ENCODE measurements around the gene PIK3C2B. TPM values are rescaled to one million over a fixed set of nuclear protein-coding genes. Genes with fewer than 3 reads are reported as not detected.
A peak's percentile ranks its signal among the peaks of the same experiment; 100 is the strongest.

Gene PIK3C2B
- total and polyA plus RNA-seq, 5 donors from 2014 or later: 0.90 to 39.5 (median 1.9) TPM

GRCh38 chr1:204498981-204499380 is 4.4 kb upstream of the PIK3C2B start:
- peaks cover 12 to 28% (median 18%) of the 10 kb centered on the region in 4 donors for H3K4me1 Mint-ChIP-seq
- no peak overlapping the region for H3K4me3 ChIP-seq (ENCODE audit: low read depth, low read length)
- no peak overlapping the region for H3K27ac ChIP-seq (ENCODE audit: insufficient read depth, low read length, poor library complexity, severe bottlenecking)
- no peaks in the 10 kb centered on the region for H3K36me3 Mint-ChIP-seq
- peaks cover 0 to 2% (median 0%) of the 10 kb centered on the region in 7 donors for H3K9me3 Mint-ChIP-seq
- no peak overlapping the region for H3K27ac Mint-ChIP-seq
- peak overlapping the region in 1 of 4 donors; percentile 11 for H3K4me3 Mint-ChIP-seq
- no peaks in the 10 kb centered on the region for H3K27me3 ChIP-seq (ENCODE audit: control insufficient read depth, insufficient read depth, low read length)
- no peaks in the 10 kb centered on the region for H3K9me3 ChIP-seq (ENCODE audit: control insufficient read depth in 2 of 2, low read length in 2 of 2)
- peaks cover 18% of the 10 kb centered on the region for H3K27me3 Mint-ChIP-seq
- ATAC-seq (ENCODE audit: low read depth in 2 of 2) (no peak), DNase-seq (no peak)
- no peaks in the 10 kb centered on the region for H3K36me3 ChIP-seq (ENCODE audit: control insufficient read depth, insufficient read depth, low read length)
- peaks cover 16% of the 10 kb centered on the region for H3K4me1 ChIP-seq (ENCODE audit: control insufficient read depth, insufficient read depth, low read length, poor library complexity, severe bottlenecking)

- ATAC-seq (ENCODE audit: low read depth in 2 of 2) (no peak), DNase-seq (no peak)
- H3K36me3 Mint-ChIP-seq: no peaks in the 10 kb centered on the region
- Histone ChIP-seq H3K4me1 (ENCODE audit: control insufficient read depth, insufficient read depth, low read length, poor library complexity, severe bottlenecking) (peaks cover 34% of the 10 kb centered on the region), H3K4me3 (ENCODE audit: low read depth, low read length) (peak overlapping the region; percentile 93), H3K9me3 (ENCODE audit: control insufficient read depth in 2 of 2, low read length in 2 of 2) (no peaks in the 10 kb centered on the region), H3K27me3 (ENCODE audit: control insufficient read depth, insufficient read depth, low read length) (no peaks in the 10 kb centered on the region), H3K27ac (ENCODE audit: insufficient read depth, low read length, poor library complexity, severe bottlenecking) (no peak overlapping the region), H3K36me3 (ENCODE audit: control insufficient read depth, insufficient read depth, low read length) (no peaks in the 10 kb centered on the region)
- H3K9me3 Mint-ChIP-seq: no peaks in the 10 kb centered on the region
- peak overlapping the region; percentile 34 to 91 (median 84) for H3K27ac Mint-ChIP-seq
- H3K27me3 Mint-ChIP-seq: peaks cover 19% of the 10 kb centered on the region
- H3K4me3 Mint-ChIP-seq: peak overlapping the region; percentile 88 to 98 (median 92)
- peaks cover 15 to 45% (median 35%) of the 10 kb centered on the region in 4 donors for H3K4me1 Mint-ChIP-seq
Observed at GRCh38 chr1:204495777-204496176, 1.2 kb upstream of the PIK3C2B start.

DNA sequence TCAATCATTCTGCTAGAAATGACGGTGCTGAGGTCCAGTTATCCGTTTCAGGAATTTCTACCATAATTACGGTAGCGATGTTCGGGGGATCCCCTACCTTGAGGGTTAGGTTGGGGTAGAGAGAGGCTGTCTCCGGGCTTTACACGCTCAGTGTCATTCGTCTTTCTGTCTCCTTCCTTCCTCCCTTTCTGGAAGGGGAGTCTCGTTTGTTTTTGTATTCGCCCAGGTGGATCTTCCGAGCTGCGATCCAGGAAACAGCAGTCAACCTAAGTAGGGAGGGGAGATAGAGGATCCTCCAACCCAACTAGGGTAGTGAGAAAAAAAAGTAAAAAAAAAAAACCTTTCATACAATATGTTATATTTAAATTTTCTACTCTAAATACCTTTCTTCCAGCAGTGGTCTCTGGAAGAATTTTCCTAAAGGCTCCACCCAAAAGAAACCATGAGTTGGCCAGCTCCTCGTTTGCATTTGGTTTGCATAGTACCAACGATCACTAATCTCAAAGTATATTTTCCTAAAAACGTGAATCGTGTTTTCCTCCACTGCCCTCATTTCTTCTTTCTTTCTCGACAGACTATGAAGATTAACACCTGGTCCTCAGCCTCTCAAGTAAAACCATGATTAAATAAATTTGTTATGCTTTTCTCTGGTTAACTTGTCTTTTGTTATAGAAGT is 611 bp upstream of the PIK3C2B start:
- peak overlapping the region; percentile 77 for H3K27ac ChIP-seq (ENCODE audit: insufficient read depth, low read length, poor library complexity, severe bottlenecking)
- Mint-ChIP-seq H3K27ac (peak overlapping the region; percentile 74 to 98 (median 91)), H3K9me3 (no peaks in the 10 kb centered on the region), H3K27me3 (peaks cover 16% of the 10 kb centered on the region), H3K4me3 (peak overlapping the region; percentile 88 to 98 (median 92)), H3K4me1 (peaks cover 15 to 48% (median 36%) of the 10 kb centered on the region in 4 donors), H3K36me3 (no peaks in the 10 kb centered on the region)
- H3K9me3 ChIP-seq (ENCODE audit: control insufficient read depth in 2 of 2, low read length in 2 of 2): no peaks in the 10 kb centered on the region
- peaks cover 34% of the 10 kb centered on the region for H3K4me1 ChIP-seq (ENCODE audit: control insufficient read depth, insufficient read depth, low read length, poor library complexity, severe bottlenecking)
- ATAC-seq (ENCODE audit: low read depth in 2 of 2) (no peak), DNase-seq (peak in 2 of 3 donors; percentile 18 to 51)
- peak overlapping the region; percentile 93 for H3K4me3 ChIP-seq (ENCODE audit: low read depth, low read length)
- H3K36me3 ChIP-seq (ENCODE audit: control insufficient read depth, insufficient read depth, low read length): peaks cover 1% of the 10 kb centered on the region
- no peaks in the 10 kb centered on the region for H3K27me3 ChIP-seq (ENCODE audit: control insufficient read depth, insufficient read depth, low read length)

DNA sequence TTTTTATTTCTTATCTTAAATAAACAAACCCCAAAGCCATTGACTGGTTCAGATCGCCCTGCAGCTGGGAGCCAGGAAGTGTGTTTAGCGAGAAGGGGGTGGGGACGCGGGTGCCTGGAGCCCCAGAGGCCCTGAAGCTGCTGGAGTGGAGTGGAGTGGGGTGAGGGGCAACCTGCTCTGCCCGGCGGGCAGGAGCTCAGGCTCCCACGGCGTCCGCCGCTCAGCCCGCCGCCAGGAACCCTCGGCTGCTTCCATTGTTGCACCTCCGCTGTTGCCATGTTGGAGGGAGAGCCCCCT is 673 bp downstream of the PIK3C2B start:
- H3K27me3 Mint-ChIP-seq: peaks cover 14% of the 10 kb centered on the region
- Histone ChIP-seq H3K27me3 (ENCODE audit: control insufficient read depth, insufficient read depth, low read length) (no peaks in the 10 kb centered on the region), H3K4me3 (ENCODE audit: low read depth, low read length) (peak overlapping the region; percentile 93), H3K4me1 (ENCODE audit: control insufficient read depth, insufficient read depth, low read length, poor library complexity, severe bottlenecking) (peaks cover 34% of the 10 kb centered on the region), H3K36me3 (ENCODE audit: control insufficient read depth, insufficient read depth, low read length) (peaks cover 5% of the 10 kb centered on the region), H3K9me3 (ENCODE audit: control insufficient read depth in 2 of 2, low read length in 2 of 2) (no peaks in the 10 kb centered on the region), H3K27ac (ENCODE audit: insufficient read depth, low read length, poor library complexity, severe bottlenecking) (peak overlapping the region; percentile 77)
- H3K9me3 Mint-ChIP-seq: no peaks in the 10 kb centered on the region
- peak overlapping the region; percentile 88 to 98 (median 92) for H3K4me3 Mint-ChIP-seq
- no peaks in the 10 kb centered on the region for H3K36me3 Mint-ChIP-seq
- peak overlapping the region; percentile 91 to 98 (median 97) for H3K27ac Mint-ChIP-seq
- peaks cover 15 to 53% (median 39%) of the 10 kb centered on the region in 4 donors for H3K4me1 Mint-ChIP-seq
- ATAC-seq (ENCODE audit: low read depth in 2 of 2): peak; percentile 43 to 49
- DNase-seq: peak; percentile 23 to 72 (median 56)

DNA sequence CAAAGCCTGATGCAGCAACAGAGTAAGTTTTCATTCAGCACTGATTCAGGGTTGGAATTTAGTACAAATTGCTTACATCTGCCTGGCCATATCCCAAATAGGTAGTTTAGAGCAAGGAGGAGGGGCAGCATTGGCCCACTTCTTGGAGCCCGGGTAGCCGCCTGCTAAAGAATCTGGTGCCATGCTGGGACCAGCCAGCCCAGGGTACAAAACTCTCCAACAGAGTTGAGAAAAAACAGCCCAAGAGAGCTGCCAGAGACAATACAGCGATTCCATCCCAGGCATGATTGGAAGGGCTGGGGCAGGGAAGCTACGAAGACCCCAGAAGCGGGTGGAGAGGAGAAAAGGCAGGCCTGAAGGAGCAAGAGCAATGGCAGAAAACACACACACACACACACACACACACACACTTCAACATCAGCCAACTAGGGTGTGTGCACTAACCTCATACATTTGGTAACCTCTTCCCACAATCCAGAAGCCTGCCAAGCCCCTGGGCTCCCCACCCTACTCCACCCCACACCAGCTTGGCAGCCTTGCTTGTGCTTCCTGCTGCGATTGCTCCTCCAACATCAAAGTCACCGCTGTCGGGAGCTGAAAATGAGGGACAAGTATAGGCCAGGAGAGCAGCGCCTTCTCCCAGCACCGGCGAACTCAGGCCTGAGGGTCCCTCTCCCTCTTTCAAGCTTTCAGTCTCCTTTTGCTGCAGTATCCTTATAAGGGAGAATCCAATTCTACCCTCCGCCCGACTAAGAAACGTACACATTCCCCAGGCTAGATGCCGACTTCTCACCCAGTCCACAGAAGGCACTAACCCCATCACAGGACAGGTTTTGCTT is 1.2 kb downstream of the PIK3C2B start:
- no peaks in the 10 kb centered on the region for H3K27me3 ChIP-seq (ENCODE audit: control insufficient read depth, insufficient read depth, low read length)
- H3K27ac ChIP-seq (ENCODE audit: insufficient read depth, low read length, poor library complexity, severe bottlenecking): peak overlapping the region; percentile 77
- DNase-seq (no peak), ATAC-seq (ENCODE audit: low read depth in 2 of 2) (no peak)
- H3K9me3 Mint-ChIP-seq: no peaks in the 10 kb centered on the region
- no peaks in the 10 kb centered on the region for H3K36me3 Mint-ChIP-seq
- H3K9me3 ChIP-seq (ENCODE audit: control insufficient read depth in 2 of 2, low read length in 2 of 2): no peaks in the 10 kb centered on the region
- H3K4me1 Mint-ChIP-seq: peaks cover 15 to 53% (median 41%) of the 10 kb centered on the region in 4 donors
- peaks cover 34% of the 10 kb centered on the region for H3K4me1 ChIP-seq (ENCODE audit: control insufficient read depth, insufficient read depth, low read length, poor library complexity, severe bottlenecking)
- H3K27me3 Mint-ChIP-seq: peaks cover 14% of the 10 kb centered on the region
- peak overlapping the region; percentile 91 to 98 (median 97) for H3K27ac Mint-ChIP-seq
- H3K36me3 ChIP-seq (ENCODE audit: control insufficient read depth, insufficient read depth, low read length): peaks cover 5% of the 10 kb centered on the region
- peak overlapping the region; percentile 88 to 98 (median 92) for H3K4me3 Mint-ChIP-seq
- peak overlapping the region; percentile 93 for H3K4me3 ChIP-seq (ENCODE audit: low read depth, low read length)

DNA sequence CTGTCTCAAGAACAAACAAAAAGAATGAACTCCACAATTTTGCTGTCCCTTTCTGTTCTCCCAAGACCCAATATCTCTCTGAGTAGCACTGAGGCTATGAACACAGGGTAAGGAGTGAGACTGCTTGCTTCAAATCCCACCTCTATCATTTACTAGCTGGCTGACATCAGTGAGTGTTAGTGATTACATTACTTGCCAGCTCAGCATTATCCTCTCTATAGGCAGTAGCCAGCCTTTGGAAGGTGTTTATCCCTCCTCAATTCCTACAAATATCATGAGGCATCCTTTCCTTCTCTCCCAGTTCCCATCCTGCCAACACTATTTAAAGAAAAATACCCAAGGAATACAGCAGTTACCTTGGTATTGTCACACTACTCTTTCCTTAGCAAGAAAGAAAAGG is 3.0 kb downstream of the PIK3C2B start:
- peaks cover 34% of the 10 kb centered on the region for H3K4me1 ChIP-seq (ENCODE audit: control insufficient read depth, insufficient read depth, low read length, poor library complexity, severe bottlenecking)
- H3K27ac Mint-ChIP-seq: peak overlapping the region; percentile 29 to 63 (median 62)

DNA sequence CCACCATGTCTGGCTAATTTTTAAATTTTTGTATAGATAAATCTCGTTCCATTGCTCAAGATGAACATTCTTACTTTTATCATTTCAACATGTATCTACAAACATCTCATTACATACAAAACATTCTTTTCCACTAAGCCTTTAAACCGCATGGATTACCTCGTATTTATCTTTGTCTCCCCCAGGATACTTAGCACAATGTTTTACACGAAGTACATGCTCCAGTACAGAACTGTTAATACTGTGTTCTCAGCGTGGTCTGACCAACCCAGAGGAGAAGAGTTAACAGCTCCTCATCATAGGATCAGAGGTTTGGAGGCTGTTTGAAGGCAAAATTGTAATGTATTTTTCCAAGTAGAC is 7.4 kb downstream of the PIK3C2B start:
- Mint-ChIP-seq H3K27me3 (no peaks in the 10 kb centered on the region), H3K4me1 (peaks cover 9 to 24% (median 21%) of the 10 kb centered on the region in 4 donors), H3K36me3 (peaks cover 17% of the 10 kb centered on the region), H3K27ac (no peak overlapping the region), H3K9me3 (no peaks in the 10 kb centered on the region), H3K4me3 (no peak overlapping the region)
- Histone ChIP-seq H3K27ac (ENCODE audit: insufficient read depth, low read length, poor library complexity, severe bottlenecking) (no peak overlapping the region), H3K27me3 (ENCODE audit: control insufficient read depth, insufficient read depth, low read length) (no peaks in the 10 kb centered on the region), H3K4me3 (ENCODE audit: low read depth, low read length) (no peak overlapping the region), H3K9me3 (ENCODE audit: control insufficient read depth in 2 of 2, low read length in 2 of 2) (no peaks in the 10 kb centered on the region), H3K36me3 (ENCODE audit: control insufficient read depth, insufficient read depth, low read length) (peaks cover 5% of the 10 kb centered on the region), H3K4me1 (ENCODE audit: control insufficient read depth, insufficient read depth, low read length, poor library complexity, severe bottlenecking) (peaks cover 1% of the 10 kb centered on the region)
- no peak for DNase-seq
- no peak for ATAC-seq (ENCODE audit: low read depth in 2 of 2)

More for the DNA sequence above, 3.0 kb downstream of the PIK3C2B start:
- Histone ChIP-seq H3K9me3 (ENCODE audit: control insufficient read depth in 2 of 2, low read length in 2 of 2) (no peaks in the 10 kb centered on the region), H3K4me3 (ENCODE audit: low read depth, low read length) (no peak overlapping the region), H3K27ac (ENCODE audit: insufficient read depth, low read length, poor library complexity, severe bottlenecking) (no peak overlapping the region), H3K36me3 (ENCODE audit: control insufficient read depth, insufficient read depth, low read length) (peaks cover 5% of the 10 kb centered on the region), H3K27me3 (ENCODE audit: control insufficient read depth, insufficient read depth, low read length) (no peaks in the 10 kb centered on the region)
- Mint-ChIP-seq H3K4me3 (peak overlapping the region; percentile 12 to 98 (median 62)), H3K27me3 (peaks cover 9% of the 10 kb centered on the region), H3K4me1 (peaks cover 15 to 53% (median 42%) of the 10 kb centered on the region in 4 donors), H3K36me3 (no peaks in the 10 kb centered on the region), H3K9me3 (no peaks in the 10 kb centered on the region)
- DNase-seq (no peak), ATAC-seq (ENCODE audit: low read depth in 2 of 2) (no peak)

Data from CD4-positive, CD25-positive, alpha-beta regulatory T cell (primary cell).